Daoy (cell line): ENCODE measurements around the gene ZNF778. TPM values are rescaled to one million over a fixed set of nuclear protein-coding genes. Genes with fewer than 3 reads are reported as not detected.
A peak's percentile ranks its signal among the peaks of the same experiment; 100 is the strongest.
"Not testable (repeated sequence)": the region's sequence is repeated elsewhere in the genome, so short reads cannot be mapped to it uniquely, and the experiment has no call there.

Experiments
- DNase-seq: peaks from one replicate; pipeline ENCODE4 v3.0.0-alpha.2; 2015; ENCODE audit warnings: low read depth
- total RNA-seq: library from RNA; depleted of rRNA; stranded (reverse); fragments of >200 nt; shearing (Covaris generic); gene quantifications from 2 replicates; pipeline ENCODE4 v1.2.3, GENCODE V29; 2014

The ZNF778 gene
- total RNA-seq, 1 experiment from 2014 or later, result 3.4 TPM

DNA sequence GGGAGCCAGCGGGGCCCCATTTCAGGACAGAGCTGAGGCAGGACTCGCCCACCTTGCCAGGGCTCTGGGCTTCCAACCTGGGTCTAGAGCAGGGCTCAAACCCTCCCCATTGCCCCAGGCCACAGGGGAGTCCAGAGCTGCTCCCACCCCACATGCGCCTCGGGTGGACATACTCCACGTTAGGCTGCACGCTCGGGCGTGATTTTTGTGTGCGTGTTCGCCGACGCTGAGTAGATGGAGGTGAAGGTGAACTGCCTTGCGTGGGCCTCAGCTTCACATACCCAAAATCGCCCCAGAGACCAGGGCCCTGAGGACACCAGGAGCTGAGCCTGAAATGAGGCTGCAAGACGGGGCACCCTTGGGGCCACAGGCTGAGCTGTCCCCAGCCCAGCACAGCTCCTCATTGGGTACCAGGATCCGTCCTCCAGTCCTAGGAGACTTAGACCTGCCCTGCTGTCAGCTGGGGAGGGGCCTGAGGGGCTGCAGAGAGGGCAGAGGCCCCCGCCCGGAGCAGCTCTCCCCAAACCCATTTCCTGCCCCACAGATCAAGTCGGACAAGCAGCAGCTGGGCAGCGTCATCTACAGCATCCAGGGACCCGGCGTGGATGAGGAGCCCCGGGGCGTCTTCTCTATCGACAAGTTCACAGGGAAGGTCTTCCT, 37.7 kb upstream of the ZNF778 start:
- no peak for DNase-seq

DNA sequence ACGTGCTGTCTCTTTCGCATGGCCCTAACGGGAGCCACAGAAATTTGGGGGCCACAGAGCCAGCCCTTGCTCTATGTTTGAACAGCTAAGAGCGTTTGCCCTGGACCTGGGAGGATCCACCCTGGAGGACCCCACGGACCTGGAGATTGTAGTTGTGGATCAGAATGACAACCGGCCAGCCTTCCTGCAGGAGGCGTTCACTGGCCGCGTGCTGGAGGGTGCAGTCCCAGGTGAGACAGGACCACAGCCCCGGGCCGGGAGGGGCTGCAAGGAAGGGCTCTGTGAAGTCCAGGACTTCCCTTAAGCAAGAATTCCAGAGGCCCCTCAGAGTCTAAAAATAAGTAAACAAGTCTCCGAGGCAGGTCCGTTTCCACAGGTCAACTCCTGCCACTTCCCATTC, 34.0 kb upstream of the ZNF778 start:
- no peak for DNase-seq

DNA sequence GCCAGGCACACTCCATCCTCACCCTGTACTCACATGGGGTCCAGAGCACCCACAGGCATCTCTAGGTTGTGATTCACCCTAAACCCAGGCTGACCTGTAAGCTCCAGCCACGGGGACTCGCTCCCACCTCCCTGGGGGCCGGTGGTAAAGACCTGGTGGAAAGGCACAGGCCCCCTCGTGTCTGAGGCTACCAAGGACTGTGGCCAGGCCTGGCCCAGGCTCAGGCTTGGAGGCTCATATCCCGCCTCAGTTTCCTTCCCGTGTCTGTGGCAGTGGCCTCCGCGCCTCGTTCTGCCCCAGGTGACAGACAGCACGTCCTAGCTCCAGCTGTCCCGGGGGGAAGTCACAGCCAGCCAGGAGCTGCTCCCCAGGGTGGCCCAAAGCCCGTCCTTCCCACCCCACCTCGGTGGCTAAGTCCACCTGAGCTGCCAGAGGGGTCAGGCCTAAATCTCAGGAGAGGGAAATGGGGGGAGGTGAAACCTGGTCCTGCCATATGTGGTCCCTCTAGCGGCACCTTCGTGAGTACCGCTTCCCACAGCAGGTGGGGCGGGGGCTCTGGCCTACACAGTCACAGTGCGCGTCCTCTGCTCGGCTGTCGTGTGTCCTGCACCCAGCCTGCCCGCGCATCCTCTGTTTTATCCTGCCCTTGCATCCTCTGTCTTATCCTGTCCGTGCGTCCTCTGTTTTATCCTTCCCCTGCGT, 33.4 kb upstream of the ZNF778 start:
- DNase-seq, result no peak

DNA sequence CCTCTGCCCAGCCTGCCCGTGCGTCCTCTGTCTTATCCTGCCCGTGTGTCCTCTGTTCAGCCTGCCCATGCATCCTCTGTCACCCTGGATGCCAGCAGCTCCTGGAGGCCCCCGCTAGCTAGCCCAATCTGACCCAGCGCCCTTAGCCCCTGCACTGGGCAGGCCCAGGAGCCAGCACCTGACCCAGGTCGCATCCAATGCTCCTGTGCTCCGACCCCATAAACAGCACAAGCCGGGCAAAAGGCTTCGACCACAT, 32.9 kb upstream of the ZNF778 start:
- DNase-seq, result no peak

DNA sequence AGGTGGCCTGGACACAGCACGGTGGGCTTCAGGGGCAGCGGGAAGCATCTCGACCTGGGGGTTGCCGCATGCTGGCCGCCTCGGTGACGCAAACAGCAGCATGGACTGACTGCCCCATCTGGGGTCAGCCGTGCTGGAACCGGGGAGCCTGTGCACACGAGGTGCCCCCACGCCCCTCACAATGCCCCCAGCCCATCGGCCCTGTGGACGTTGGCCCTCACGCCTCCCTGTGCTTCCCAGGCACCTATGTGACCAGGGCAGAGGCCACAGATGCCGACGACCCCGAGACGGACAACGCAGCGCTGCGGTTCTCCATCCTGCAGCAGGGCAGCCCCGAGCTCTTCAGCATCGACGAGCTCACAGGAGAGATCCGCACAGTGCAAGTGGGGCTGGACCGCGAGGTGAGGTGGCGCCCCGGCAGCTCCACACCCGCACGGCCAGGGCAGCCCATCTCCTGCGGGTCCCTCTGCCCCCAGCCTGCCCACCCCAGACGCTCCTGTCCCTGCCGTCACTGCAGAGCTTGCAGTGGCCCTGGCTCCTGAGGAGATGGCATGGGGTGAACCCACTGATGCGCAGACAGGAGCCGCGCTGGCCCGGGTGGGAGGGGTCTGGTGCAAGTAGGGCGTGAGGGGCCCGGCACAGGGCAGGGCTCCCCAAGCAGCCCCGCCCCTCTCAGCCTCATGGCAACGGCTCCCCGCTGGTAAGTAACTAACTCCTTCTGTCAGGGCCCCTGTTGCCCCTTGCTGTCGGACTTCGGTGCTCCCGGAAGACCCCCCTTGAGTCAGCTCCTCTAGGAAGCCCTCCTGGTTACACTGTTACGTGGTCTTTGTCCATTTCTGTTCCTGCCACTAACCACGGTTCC, 32.3 kb upstream of the ZNF778 start:
- DNase-seq, result no peak

DNA sequence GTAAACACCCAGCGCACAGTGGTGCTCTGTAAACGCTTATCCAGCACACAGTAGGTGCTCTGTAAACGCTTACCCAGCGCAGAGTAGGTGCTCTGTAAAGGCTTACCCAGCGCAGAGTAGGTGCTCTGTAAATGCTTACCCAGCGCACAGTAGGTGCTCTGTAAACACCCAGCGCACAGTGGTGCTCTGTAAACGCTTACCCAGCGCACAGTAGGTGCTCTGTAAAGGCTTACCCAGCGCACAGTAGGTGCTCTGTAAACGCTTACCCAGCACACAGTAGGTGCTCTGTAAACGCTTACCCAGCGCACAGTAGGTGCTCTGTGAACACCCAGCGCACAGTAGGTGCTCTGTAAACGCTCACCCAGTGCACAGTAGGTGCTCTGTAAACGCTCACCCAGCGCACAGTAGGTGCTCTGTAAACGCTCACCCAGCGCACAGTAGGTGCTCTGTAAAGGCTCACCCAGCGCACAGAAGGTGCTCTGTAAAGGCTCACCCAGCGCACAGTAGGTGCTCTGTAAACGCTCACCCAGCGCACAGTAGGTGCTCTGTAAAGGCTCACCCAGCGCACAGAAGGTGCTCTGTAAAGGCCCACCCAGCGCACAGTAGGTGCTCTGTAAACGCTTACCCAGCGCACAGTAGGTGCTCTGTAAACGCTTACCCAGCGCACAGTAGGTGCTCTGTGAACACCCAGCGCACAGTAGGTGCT, 31.5 kb upstream of the ZNF778 start:
- not testable (repeated sequence) for DNase-seq

DNA sequence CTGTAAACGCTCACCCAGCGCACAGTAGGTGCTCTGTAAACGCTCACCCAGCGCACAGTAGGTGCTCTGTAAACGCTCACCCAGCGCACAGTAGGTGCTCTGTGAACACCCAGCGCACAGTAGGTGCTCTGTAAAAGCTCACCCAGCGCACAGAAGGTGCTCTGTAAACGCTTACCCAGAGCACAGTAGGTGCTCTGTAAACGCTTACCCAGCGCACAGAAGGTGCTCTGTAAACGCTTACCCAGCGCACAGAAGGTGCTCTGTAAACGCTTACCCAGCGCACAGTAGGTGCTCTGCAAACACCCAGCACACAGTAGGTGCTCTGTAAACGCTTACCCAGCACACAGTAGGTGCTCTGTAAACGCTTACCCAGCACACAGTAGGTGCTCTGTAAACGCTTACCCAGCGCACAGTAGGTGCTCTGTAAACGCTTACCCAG, 30.9 kb upstream of the ZNF778 start:
- DNase-seq, result not testable (repeated sequence)

DNA sequence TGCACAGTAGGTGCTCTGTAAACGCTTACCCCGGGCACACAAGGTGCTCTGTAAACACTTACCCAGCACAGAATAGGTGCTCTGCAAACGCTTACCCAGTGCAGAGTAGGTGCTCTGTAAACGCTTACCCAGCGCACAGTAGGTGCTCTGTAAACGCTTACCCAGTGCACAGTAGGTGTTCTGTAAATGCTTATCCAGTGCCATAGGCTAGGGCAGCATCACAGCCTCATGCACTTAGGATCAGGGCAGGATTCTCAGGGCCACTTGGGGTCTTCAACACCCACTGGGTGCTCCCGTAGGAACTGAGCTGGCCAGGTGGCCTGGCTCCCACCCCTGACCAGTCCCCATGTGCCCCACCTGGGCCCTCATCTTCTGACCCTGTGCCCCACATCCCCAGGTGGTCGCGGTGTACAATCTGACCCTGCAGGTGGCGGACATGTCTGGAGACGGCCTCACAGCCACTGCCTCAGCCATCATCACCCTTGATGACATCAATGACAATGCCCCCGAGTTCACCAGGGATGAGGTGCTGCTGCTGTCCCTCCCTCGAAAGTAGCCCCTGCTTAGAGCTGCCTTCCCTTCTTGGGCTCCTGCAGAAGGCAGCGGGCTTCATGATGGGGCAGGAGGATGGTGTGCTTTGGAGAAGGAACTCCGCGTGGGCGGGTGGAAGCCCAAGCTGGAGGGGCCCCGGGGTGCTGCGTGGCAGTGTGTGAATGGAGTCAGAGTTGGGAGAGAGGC, 30.3 kb upstream of the ZNF778 start:
- no peak for DNase-seq

DNA sequence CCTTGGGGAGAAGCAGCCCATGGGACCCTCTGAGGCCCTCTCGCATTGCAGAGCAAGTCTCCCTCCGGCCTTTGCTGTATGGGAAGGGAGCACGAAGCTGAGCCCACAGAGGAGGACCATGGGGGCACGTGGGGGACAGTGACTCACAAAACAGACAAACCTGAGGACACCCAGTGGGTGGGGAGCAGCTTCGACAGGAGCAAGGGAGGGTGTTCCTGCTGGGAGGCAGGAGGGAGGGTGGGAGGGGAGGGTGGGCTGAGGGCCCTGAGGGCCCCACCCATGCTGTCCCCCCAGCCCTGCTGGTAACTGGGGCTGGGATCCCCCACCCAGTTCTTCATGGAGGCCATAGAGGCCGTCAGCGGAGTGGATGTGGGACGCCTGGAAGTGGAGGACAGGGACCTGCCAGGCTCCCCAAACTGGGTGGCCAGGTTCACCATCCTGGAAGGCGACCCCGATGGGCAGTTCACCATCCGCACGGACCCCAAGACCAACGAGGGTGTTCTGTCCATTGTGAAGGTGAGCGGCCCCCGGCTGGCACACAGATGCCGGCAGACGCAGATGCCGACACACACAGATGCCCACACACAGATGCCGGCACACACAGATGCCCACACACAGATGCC, 29.6 kb upstream of the ZNF778 start:
- no peak for DNase-seq

DNA sequence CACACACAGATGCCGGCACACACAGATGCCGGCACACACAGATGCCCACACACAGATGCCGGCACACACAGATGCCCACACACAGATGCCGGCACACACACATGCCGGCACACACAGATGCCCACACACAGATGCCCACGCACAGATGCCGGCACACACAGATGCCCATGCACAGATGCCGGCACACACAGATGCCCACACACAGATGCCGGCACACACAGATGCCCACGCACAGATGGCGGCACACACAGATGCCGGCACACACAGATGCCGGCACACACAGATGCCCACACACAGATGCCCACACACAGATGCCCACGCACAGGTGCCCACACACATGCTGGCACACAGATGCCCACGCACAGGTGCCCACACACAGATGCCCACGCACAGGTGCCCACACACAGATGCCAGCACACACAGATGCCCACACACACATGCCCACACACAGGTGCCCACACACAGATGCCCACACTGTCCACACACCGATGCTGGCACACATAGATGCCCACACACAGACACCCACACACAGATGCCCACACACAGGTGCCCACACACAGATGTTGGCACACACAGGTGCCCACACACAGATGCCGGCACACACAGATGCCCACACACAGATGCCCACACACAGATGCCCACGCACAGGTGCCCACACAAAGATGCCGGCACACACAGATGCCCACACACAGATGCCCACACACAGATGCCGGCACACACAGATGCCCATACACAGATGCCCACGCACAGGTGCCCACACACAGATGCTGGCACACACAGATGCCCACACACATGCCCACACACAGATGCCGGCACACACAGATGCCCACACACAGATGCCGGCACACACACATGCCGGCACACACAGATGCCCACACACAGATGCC, 28.8 kb upstream of the ZNF778 start:
- not testable (repeated sequence) for DNase-seq

DNA sequence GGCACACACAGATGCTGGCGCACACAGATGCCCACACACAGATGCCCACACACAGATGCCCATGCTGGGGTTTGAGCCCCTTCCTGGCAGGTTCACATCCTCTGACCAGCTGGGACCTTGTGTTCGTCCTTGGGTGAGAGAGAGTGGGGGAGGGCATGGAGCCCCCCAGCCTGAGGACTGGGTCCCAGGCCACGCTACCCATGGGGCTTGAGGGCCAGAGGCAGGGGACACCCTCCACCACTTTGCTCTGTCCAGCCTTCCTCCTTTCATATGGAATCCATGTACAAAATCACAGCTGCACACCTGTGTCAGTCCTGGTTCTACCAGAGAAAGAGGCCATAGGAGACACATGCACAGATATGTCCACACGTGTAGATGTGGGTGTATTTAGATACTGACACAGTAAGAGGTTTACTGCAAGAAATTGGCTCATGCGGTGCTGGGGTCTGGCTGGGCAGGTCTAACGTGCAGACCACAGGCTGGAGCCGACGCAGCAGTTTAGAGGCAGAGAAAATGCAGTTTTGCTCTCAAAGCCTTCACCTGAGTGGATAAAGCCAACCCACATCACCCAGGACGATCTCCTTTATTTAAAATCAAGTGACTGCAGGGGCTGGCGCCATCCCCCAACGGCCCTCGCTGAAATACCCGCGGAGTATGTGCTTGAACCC, 28.0 kb upstream of the ZNF778 start:
- DNase-seq, result no peak

DNA sequence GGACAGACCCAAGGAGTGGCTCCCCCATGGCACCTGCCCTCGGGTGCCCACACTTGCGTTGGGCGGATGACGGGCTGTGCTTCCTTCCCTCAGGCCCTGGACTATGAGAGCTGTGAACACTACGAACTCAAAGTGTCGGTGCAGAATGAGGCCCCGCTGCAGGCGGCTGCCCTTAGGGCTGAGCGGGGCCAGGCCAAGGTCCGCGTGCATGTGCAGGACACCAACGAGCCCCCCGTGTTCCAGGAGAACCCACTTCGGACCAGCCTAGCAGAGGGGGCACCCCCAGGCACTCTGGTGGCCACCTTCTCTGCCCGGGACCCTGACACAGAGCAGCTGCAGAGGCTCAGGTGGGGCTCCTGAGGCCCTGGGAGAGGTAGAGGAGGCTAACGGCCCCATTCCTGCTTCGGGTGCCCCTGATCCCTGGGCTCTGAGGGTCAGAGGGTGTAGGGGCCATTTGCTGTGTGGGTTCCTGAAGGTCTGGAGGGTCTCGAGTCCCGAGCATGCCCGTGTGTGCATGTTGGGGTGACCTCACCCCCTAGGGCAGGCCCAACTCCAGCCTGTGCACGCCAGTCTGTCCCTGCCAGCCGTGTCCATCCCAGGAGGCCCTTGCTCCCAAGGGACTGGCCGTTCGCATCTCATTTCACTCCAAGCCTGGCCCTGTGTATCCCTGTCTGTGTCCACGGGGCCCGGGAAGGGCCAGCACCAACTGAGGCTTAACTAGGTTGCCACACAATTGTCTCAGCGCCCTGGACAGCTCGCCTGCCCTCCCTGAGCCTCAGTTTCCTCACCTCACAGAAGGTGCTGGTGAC, 27.1 kb upstream of the ZNF778 start:
- DNase-seq, result peak; percentile 4

DNA sequence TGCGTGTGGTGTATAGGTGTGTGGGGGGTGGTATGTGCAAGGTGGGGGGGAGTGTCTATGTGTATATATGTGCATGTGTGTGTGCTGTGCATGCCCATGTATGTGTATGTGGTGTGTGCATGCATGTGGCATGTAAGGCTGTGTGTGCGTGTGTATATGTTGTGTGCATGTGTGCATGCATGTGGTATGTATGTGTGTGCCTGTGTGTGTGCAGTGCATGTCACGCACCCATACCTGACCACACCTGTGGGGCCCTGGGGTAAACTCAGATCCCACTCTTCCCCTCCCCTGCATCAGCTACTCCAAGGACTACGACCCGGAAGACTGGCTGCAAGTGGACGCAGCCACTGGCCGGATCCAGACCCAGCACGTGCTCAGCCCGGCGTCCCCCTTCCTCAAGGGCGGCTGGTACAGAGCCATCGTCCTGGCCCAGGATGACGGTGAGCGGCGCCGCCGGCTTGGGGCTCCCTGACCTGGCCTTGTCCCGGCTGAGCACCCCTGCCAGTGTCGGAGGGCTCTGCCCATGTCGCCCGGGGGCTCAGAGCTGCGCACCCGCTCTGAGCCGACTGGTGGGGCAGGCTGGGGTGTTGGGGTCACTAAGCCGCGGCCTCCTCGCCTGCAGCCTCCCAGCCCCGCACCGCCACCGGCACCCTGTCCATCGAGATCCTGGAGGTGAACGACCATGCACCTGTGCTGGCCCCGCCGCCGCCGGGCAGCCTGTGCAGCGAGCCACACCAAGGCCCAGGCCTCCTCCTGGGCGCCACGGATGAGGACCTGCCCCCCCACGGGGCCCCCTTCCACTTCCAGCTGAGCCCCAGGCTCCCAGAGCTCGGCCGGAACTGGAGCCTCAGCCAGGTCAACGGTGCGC, 26.2 kb upstream of the ZNF778 start:
- peak; percentile 4 for DNase-seq

DNA sequence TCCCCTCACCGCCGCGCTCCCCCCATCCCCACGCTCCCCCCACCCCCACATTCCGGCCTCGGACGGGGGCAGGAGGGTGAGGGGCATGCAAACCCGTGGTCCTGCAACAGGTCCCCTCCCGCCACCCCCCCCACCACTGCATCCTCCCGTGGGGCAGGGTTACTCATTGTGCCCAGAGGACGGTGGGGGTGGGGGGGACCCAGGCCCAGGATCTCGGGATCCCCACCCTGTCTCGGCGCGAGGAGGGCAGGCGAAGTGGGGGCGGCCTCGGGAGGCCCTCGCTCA, 25.7 kb upstream of the ZNF778 start:
- DNase-seq, result no peak

DNA sequence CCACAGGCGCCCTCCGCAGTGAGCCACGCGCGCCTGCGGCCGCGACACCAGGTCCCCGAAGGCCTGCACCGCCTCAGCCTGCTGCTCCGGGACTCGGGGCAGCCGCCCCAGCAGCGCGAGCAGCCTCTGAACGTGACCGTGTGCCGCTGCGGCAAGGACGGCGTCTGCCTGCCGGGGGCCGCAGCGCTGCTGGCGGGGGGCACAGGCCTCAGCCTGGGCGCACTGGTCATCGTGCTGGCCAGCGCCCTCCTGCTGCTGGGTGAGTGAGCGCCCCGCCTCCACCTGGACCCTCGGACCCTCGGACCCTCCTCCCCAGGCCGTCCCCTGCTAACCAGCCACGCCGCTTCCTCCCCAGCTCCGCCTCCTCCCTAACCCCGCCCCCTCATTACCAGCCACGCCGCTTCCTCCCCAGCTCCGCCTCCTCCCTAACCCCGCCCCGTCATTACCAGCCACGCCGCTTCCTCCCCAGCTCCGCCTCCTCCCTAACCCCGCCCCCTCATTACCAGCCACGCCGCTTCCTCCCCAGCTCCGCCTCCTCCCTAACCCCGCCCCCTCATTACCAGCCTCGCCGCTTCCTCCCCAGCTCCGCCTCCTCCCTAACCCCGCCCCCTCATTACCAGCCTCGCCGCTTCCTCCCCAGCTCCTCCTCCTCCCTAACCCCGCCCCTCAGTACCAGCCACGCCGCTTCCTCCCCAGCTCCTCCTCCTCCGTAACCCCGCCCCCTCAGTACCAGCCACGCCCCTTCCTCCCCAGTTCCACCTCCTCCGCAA, 25.1 kb upstream of the ZNF778 start:
- peak; percentile 92 for DNase-seq

DNA sequence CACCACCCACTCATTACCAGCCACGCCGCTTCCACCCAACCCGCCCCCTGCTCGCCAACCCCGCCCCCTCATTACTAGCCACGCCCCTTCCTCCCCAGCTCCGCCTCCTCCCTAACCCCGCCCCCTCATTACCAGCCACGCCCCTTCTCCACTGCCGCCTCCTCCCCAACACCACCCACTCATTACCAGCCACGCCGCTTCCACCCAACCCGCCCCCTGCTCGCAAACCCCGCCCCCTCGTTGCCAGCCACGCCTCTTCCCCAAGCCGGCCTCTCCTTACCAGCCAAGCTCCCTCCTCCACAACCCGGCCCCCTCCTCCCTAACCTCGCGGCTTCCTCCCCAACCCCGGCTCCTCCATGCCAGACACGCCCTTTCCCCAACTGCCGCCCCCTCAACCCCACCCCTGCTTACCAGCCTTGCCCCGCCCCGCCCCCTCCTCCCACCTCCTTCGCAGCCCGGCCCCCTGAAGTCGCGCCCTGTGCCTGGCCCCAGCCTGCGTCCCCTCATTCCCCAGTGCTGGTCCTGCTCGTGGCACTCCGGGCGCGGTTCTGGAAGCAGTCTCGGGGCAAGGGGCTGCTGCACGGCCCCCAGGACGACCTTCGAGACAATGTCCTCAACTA, 24.4 kb upstream of the ZNF778 start:
- peak; percentile 80 for DNase-seq
